NOMO-1 treated with dmso at 0.1 percent for 144 hours (cell line): ENCODE measurements around the gene ADAMTSL1.

Experiments
- DNase-seq: peaks from one replicate; lab custom pipeline; 2025; ENCODE audit not compliant: unreplicated experiment; lab: John Stamatoyannopoulos, UW

The ADAMTSL1 gene

GRCh38 chr9:18658804-18659705 lies 185.1 kb downstream of the ADAMTSL1 start:
- DNase-seq = no peak

GRCh38 chr9:18660001-18660400 lies 186.0 kb downstream of the ADAMTSL1 start:
- DNase-seq = no peak

GRCh38 chr9:18662320-18662719 lies 188.4 kb downstream of the ADAMTSL1 start:
- no peak for DNase-seq

- DNase-seq = no peak
These were observed 192.0 kb downstream of the ADAMTSL1 start for GRCh38 chr9:18665947-18666346.

GRCh38 chr9:18666348-18666747 lies 192.4 kb downstream of the ADAMTSL1 start:
- DNase-seq = no peak

- no peak for DNase-seq
These were observed 193.2 kb downstream of the ADAMTSL1 start for GRCh38 chr9:18666986-18667772.

GRCh38 chr9:18668944-18669343 lies 195.0 kb downstream of the ADAMTSL1 start:
- DNase-seq = no peak

- no peak for DNase-seq
These were observed 198.8 kb downstream of the ADAMTSL1 start for GRCh38 chr9:18672706-18673105.

- no peak for DNase-seq
These were observed 199.2 kb downstream of the ADAMTSL1 start for GRCh38 chr9:18673179-18673578.

GRCh38 chr9:18675332-18675731 lies 201.4 kb downstream of the ADAMTSL1 start:
- DNase-seq = no peak

GRCh38 chr9:18675973-18676372 lies 202.0 kb downstream of the ADAMTSL1 start:
- DNase-seq = no peak

GRCh38 chr9:18676525-18676924 lies 202.6 kb downstream of the ADAMTSL1 start:
- DNase-seq = no peak

- DNase-seq = no peak
These were observed 205.1 kb downstream of the ADAMTSL1 start for GRCh38 chr9:18678821-18679590.

- no peak for DNase-seq
These were observed 209.0 kb downstream of the ADAMTSL1 start for GRCh38 chr9:18682907-18683306.

- no peak for DNase-seq
These were observed 209.4 kb downstream of the ADAMTSL1 start for GRCh38 chr9:18683312-18683711.

- no peak for DNase-seq
These were observed 209.9 kb downstream of the ADAMTSL1 start for GRCh38 chr9:18683851-18684250.

- DNase-seq = no peak
These were observed 210.8 kb downstream of the ADAMTSL1 start for GRCh38 chr9:18684593-18685317.

GRCh38 chr9:18688581-18689565 lies 214.9 kb downstream of the ADAMTSL1 start:
- DNase-seq = no peak

- DNase-seq = no peak
These were observed 216.0 kb downstream of the ADAMTSL1 start for GRCh38 chr9:18689921-18690320.
